IMR-90 (cell line): ENCODE results near the gene OR1K1.

Experiments
- BHLHE40 ChIP-seq: fragments of 150-350 bp; IDR thresholded peaks from 2 replicates; pipeline ENCODE4 v1.6.1; 2016; ENCODE audit warnings: mild to moderate bottlenecking, low read depth, low read length
- CEBPB ChIP-seq: IDR thresholded peaks from 2 replicates; pipeline ENCODE4 v1.6.1; 2012; ENCODE audit warnings: low read depth, low read length, improper control_type of control experiment
- CHD1 ChIP-seq: IDR thresholded peaks from 2 replicates; pipeline ENCODE4 v1.6.1; 2012; ENCODE audit warnings: low read depth, low read length, improper control_type of control experiment
- MAFK ChIP-seq: IDR thresholded peaks from 2 replicates; pipeline ENCODE4 v1.6.1; 2012; ENCODE audit warnings: low read depth, low read length, improper control_type of control experiment
- MAZ ChIP-seq: IDR thresholded peaks from 2 replicates; pipeline ENCODE4 v1.6.1; 2012; ENCODE audit warnings: low read depth, mild to moderate bottlenecking, low read length, improper control_type of control experiment, moderate library complexity, borderline replicate concordance
- MXI1 ChIP-seq: IDR thresholded peaks from 2 replicates; pipeline ENCODE4 v1.6.1; 2012; ENCODE audit warnings: low read depth, mild to moderate bottlenecking, low read length, moderate library complexity, borderline replicate concordance
- POLR2A ChIP-seq: IDR thresholded peaks from 2 replicates; pipeline ENCODE4 v1.6.1; 2012; ENCODE audit warnings: mild to moderate bottlenecking, low read depth, low read length
- RAD21 ChIP-seq: IDR thresholded peaks from 2 replicates; pipeline ENCODE4 v1.6.1; 2012; ENCODE audit warnings: low read length, improper control_type of control experiment
- RFX5 ChIP-seq: IDR thresholded peaks from 2 replicates; pipeline ENCODE4 v1.8.0; 2012; ENCODE audit warnings: low read depth, mild to moderate bottlenecking, low read length, moderate library complexity
- TF ChIP-seq, protein P1 (sequence below): conservative IDR thresholded peaks from 2 replicates; pipeline ENCODE4 v1.5.1; 2012; ENCODE audit warnings: mild to moderate bottlenecking, low read depth, low read length, improper control_type of control experiment
- TF ChIP-seq, protein P2 (sequence below): fragments of 150-350 bp; IDR thresholded peaks from 2 replicates; pipeline ENCODE4 v1.6.1; 2016; ENCODE audit warnings: low read depth, mild to moderate bottlenecking, low read length, moderate library complexity, borderline replicate concordance
- TF ChIP-seq, protein P3 (sequence below): fragments of 150-350 bp; IDR thresholded peaks from 2 replicates; pipeline ENCODE4 v1.6.1; 2017; ENCODE audit warnings: mild to moderate bottlenecking, antibody characterized with exemption, low read length, low read depth

DNA sequence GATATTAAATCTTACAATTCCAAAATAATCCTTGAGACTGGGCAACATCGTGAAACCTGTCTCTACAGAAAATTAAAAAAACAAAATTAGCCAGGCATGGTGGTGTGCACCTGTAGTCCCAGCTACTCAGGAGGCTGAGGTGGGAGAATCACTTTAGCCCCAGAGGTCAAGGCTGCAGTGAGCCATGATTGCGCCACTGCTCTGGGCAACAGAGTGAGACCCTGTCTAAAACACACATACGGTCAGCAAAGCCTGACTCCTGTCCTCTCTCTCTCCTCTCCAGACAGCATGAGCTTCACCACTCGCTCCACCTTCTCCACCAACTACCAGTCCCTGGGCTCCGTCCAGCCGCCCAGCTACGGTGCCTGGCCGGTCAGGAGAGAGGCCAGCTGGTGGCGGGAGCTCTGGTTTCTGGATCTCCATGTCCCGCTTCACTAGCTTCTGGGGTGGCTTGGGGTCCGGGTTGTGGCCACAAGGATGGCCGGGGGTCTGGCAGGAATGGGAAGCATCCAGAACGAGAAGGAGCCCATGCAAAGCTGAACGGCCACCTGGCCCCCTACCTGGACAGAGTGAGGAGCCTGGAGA is 37.4 kb downstream of the OR1K1 start:
- TF ChIP-seq CHD1 (no peak), RAD21 (no peak), MAZ (no peak), BHLHE40 (no peak), POLR2A (no peak), RFX5 (no peak), CEBPB (no peak), MXI1 (no peak), MAFK (no peak)
- TF ChIP-seq, protein P1, sequence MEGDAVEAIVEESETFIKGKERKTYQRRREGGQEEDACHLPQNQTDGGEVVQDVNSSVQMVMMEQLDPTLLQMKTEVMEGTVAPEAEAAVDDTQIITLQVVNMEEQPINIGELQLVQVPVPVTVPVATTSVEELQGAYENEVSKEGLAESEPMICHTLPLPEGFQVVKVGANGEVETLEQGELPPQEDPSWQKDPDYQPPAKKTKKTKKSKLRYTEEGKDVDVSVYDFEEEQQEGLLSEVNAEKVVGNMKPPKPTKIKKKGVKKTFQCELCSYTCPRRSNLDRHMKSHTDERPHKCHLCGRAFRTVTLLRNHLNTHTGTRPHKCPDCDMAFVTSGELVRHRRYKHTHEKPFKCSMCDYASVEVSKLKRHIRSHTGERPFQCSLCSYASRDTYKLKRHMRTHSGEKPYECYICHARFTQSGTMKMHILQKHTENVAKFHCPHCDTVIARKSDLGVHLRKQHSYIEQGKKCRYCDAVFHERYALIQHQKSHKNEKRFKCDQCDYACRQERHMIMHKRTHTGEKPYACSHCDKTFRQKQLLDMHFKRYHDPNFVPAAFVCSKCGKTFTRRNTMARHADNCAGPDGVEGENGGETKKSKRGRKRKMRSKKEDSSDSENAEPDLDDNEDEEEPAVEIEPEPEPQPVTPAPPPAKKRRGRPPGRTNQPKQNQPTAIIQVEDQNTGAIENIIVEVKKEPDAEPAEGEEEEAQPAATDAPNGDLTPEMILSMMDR: no peak
- TF ChIP-seq, protein P2, sequence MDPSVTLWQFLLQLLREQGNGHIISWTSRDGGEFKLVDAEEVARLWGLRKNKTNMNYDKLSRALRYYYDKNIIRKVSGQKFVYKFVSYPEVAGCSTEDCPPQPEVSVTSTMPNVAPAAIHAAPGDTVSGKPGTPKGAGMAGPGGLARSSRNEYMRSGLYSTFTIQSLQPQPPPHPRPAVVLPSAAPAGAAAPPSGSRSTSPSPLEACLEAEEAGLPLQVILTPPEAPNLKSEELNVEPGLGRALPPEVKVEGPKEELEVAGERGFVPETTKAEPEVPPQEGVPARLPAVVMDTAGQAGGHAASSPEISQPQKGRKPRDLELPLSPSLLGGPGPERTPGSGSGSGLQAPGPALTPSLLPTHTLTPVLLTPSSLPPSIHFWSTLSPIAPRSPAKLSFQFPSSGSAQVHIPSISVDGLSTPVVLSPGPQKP: no peak
- TF ChIP-seq, protein P3, sequence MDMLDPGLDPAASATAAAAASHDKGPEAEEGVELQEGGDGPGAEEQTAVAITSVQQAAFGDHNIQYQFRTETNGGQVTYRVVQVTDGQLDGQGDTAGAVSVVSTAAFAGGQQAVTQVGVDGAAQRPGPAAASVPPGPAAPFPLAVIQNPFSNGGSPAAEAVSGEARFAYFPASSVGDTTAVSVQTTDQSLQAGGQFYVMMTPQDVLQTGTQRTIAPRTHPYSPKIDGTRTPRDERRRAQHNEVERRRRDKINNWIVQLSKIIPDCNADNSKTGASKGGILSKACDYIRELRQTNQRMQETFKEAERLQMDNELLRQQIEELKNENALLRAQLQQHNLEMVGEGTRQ: no peak
